CD4-positive, alpha-beta T cell treated with Interleukin-17A for 4 hours (primary cell): ENCODE measurements around the gene ZNF33B.
"Not testable (repeated sequence)": the region's sequence is repeated elsewhere in the genome, so short reads cannot be mapped to it uniquely, and the experiment has no call there.

ENCODE experiments used
- DNase-seq: peaks from one replicate; pipeline ENCODE4 v3.0.0-alpha.2; 2020; ENCODE audit warnings: mixed read lengths

ZNF33B gene

GRCh38 chr10:42609872-42610271 lies 28.5 kb downstream of the ZNF33B start:
- no peak for DNase-seq

DNA sequence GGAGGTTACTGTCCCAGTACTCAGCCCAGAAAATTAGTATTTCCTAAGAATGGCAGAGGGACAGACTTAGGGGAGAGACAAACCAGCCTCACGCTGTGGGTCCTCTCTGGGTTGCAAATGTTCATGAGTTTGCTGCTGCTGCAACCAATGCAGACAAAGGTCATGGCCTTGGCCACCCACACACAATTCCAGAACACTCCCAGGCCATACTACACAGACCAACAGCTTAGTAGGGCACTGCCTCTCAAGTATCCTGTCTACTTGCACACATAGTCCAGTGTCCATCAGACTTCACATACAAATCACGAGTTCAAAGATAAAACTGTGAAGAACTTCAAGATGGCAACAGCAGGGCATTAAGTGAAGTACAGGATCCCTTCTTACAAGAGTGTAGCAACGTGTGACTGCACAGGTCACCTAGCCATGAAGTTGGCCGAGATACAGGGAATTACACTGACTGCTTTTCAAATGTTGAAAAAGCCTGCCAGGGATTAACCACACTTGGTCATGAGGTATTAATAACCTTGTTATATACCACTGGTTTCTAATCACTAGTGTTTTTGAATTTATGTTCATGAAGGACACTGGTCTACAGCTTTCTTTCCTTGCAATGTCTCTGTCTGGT lies 40.0 kb downstream of the ZNF33B start:
- no peak for DNase-seq

- no peak for DNase-seq
These were observed 42.2 kb downstream of the ZNF33B start for GRCh38 chr10:42596196-42596595.

- no peak for DNase-seq
These were observed 44.1 kb downstream of the ZNF33B start for GRCh38 chr10:42594246-42594650.

DNA sequence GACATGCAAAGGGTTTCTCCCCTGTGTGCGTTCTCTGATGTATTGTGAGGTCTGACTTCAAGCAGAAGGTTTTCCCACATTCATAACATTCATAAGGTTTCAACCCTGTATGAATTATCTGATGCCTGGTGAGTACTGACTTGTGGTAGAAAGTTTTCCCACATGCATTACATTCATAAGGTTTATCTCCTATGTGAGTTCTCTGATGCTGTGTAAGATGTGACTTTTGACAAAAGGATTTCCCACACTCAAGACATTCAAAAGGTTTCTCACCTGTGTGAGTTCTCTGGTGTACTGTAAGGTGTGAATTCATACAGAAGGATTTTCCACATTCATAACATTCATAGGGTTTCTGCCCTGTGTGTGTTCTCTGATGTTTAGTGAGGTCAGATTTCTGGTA lies 45.1 kb downstream of the ZNF33B start:
- no peak for DNase-seq

- no peak for DNase-seq
These were observed 54.5 kb downstream of the ZNF33B start for GRCh38 chr10:42583828-42584227.

DNA sequence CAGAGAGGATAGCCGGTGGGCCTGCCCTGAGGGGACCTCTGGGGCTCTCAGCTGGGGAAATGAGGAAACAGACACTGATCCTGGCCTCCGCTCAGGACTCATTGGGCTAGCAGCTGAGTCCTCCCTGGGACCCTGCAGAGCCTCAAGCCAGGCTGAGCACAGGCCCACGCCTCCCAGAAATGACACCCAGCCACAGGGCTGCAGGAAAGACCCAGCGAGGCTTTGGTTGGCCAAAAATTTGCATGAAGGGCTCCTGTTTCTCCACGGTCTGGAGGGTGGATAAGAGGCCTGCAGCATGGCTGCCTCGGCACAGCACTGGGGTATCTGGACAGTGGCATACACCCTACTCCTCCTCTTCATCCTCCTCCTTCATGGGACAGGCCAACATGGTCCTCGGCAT lies 60.4 kb downstream of the ZNF33B start:
- no peak for DNase-seq

- no peak for DNase-seq
These were observed 62.0 kb downstream of the ZNF33B start for GRCh38 chr10:42576338-42576737.

- DNase-seq: no peak
These were observed 64.0 kb downstream of the ZNF33B start for GRCh38 chr10:42574336-42574735.

GRCh38 chr10:42556931-42557330 lies 81.4 kb downstream of the ZNF33B start:
- DNase-seq: no peak

DNA sequence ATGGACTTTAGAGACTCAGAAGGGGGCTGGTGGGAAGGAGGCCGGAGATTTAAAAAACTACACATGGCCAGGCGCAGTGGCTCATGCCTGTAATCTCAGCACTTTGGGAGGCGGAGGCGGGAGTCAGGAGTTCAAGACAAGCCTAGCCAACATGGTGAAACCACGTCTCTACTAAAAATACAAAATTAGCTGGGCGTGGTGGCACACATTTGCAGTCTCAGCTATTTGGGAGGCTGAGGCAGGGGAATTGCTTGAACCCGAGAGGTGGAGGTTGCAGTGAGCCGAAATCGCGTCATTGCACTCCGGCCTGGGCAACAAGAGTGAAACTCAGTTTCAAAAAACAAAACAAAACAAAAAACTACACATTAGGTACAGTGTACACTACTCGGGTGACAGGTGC lies 84.8 kb downstream of the ZNF33B start:
- not testable (repeated sequence) for DNase-seq

GRCh38 chr10:42553064-42553407 lies 85.3 kb downstream of the ZNF33B start:
- DNase-seq: no peak

GRCh38 chr10:42552188-42553063 lies 85.9 kb downstream of the ZNF33B start:
- peak; percentile 97 for DNase-seq

GRCh38 chr10:42551582-42552187 lies 86.7 kb downstream of the ZNF33B start:
- DNase-seq: no peak

GRCh38 chr10:42549851-42550250 lies 88.5 kb downstream of the ZNF33B start:
- no peak for DNase-seq

GRCh38 chr10:42548254-42548653 lies 90.1 kb downstream of the ZNF33B start:
- DNase-seq: no peak

DNA sequence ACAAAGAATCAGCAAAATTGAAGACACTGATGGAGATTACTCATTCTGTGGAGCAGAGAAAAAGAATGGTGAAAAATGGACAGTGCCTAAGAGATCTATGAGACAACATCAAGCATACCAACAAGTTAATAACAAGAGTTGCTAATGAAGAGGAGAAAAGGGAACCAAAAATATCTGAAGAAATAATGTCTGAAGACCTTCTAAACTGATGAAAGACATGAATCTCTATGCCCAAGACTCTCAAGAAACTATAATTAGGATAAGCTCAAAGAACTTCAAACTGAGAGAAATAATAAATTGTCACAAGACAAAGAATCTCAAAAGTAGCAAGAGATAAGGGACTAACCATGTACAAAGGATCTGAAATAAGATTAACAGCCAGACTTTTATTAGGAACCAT lies 93.4 kb downstream of the ZNF33B start:
- no peak for DNase-seq

DNA sequence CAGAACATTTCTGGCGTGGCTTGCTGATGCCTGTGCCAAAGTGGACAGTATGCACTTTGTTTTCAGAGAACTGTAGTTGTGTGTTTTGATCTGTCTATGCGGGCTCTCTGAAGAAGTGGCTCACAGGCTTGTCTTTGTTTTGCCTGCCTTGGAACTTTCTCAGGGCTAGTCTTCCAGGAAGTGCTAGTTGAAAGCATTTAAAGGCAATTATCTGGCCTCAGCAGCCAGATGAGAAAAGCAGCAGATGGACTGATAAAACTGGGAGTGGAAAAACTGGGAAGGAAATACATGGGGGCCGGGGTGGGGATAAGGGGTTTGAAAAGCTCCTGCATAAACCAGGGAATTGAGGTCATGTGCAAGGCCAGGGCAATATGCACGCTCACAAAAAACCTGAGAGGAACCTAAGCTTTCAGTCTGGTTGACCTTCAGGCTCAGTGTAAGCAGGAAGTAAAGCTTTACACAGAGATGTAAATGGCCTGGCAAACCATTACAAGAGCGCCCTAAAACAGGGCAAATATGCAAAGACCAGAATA lies 94.5 kb downstream of the ZNF33B start:
- no peak for DNase-seq
